Upper lobe of left lung (tissue), 6 donors: ENCODE results near the gene SBSN. TPM values are rescaled to one million over a fixed set of nuclear protein-coding genes. Genes with fewer than 3 reads are reported as not detected.
A peak's percentile ranks its signal among the peaks of the same experiment; 100 is the strongest.

ENCODE experiments used
- ATAC-seq, 2 donors: fragments of 200-7000 bp; cut with Tn5 transposase; one replicate each; pipeline ENCODE4 v1.9.1; 2022; ENCODE audit warnings: mild to moderate bottlenecking in 2 of 2, moderate library complexity in 2 of 2; ENCODE audit not compliant: low FRiP score in 2 of 2
- DNase-seq, 2 donors: peaks; one replicate each; pipeline ENCODE4 v3.0.0-alpha.2; 2019 to 2020
- H3K27ac ChIP-seq, 4 donors: fragments of 200-600 bp; sonication (generic); one replicate each; pipeline ENCODE4 v1.5.1; 2016 to 2019
- H3K27me3 ChIP-seq, 4 donors: fragments of 200-600 bp; sonication (generic); one replicate each; pipeline ENCODE4 v1.5.1; 2017 to 2019
- H3K36me3 ChIP-seq, 4 donors: fragments of 200-600 bp; sonication (generic); one replicate each; pipeline ENCODE4 v1.5.1; 2016 to 2019
- H3K4me1 ChIP-seq, 4 donors: fragments of 200-600 bp; sonication (generic); one replicate each; pipeline ENCODE4 v1.5.1; 2018 to 2019
- H3K4me3 ChIP-seq, 4 donors: fragments of 200-600 bp; sonication (generic); one replicate each; pipeline ENCODE4 v1.5.1; 2017 to 2019; ENCODE audit warnings: mild to moderate bottlenecking in 2 of 4, moderate library complexity in 1 of 4
- H3K9me3 ChIP-seq, 4 donors: fragments of 200-600 bp; sonication (generic); one replicate each; pipeline ENCODE4 v1.5.1; 2018 to 2019
- EP300 ChIP-seq, 4 donors: sonication (generic); formaldehyde crosslinking; IDR thresholded peaks; one replicate each; pipeline ENCODE4 v1.5.1; 2017; ENCODE audit warnings: antibody characterized with exemption in 4 of 4, control low read depth in 2 of 4
- POLR2A ChIP-seq, 4 donors: fragments of 450-650 bp; IDR thresholded peaks; one replicate each; pipeline ENCODE4 v1.5.1; 2016 to 2017; ENCODE audit warnings: antibody characterized with exemption in 4 of 4, mild to moderate bottlenecking in 2 of 4
- POLR2AphosphoS5 ChIP-seq, 2 donors: sonication (generic); formaldehyde crosslinking; IDR thresholded peaks; one replicate each; pipeline ENCODE4 v1.5.1; 2017; ENCODE audit warnings: antibody characterized with exemption in 2 of 2
- WGBS, 2 donors: methylation state at CpG; one replicate each; pipeline ENCODE4 v1.1.5; 2017 to 2018; 5-methylcytosine and 5-hydroxymethylcytosine counted together
- total RNA-seq, 6 donors: library from RNA; depleted of rRNA in 4 of 6; stranded (reverse); fragments of >200 nt in 4 of 6; gene quantifications; one replicate each; pipeline versions ENCODE4 v1.1.0 to v1.2.1, GENCODE V29; 2016 to 2021
- TF ChIP-seq, protein P1 (sequence below), 6 experiments: fragments of 450-650 bp in 4 of 6; fragments of 200-600 bp in 2 of 6; sonication (generic) in 2 of 6; IDR thresholded peaks; one replicate each; pipeline ENCODE4 v1.5.1; 2016 to 2019; ENCODE audit warnings: antibody characterized with exemption in 6 of 6
- donor health status: DM: no; HTN: no; CAD: no; lungs with moderate emphysema.
- donor health status: DM: no; HTN: yes; CAD: no; lungs with severe emphysema.

SBSN gene
- total RNA-seq, 6 donors from 2014 or later = not detected

- peaks cover 5 to 14% (median 12%) of the 10 kb centered on the region in 4 donors for H3K4me1 ChIP-seq
- peaks cover 0 to 18% (median 7%) of the 10 kb centered on the region in 4 donors for H3K27me3 ChIP-seq
- no peak overlapping the region for H3K4me3 ChIP-seq
- no peaks in the 10 kb centered on the region for H3K36me3 ChIP-seq
- H3K27ac ChIP-seq = no peak overlapping the region
- TF ChIP-seq POLR2AphosphoS5 (IDR thresholded peaks at IDR 0.05) (no peak), EP300 (IDR thresholded peaks at IDR 0.05) (no peak), POLR2A (IDR thresholded peaks at IDR 0.05) (no peak)
- TF ChIP-seq, protein P1, sequence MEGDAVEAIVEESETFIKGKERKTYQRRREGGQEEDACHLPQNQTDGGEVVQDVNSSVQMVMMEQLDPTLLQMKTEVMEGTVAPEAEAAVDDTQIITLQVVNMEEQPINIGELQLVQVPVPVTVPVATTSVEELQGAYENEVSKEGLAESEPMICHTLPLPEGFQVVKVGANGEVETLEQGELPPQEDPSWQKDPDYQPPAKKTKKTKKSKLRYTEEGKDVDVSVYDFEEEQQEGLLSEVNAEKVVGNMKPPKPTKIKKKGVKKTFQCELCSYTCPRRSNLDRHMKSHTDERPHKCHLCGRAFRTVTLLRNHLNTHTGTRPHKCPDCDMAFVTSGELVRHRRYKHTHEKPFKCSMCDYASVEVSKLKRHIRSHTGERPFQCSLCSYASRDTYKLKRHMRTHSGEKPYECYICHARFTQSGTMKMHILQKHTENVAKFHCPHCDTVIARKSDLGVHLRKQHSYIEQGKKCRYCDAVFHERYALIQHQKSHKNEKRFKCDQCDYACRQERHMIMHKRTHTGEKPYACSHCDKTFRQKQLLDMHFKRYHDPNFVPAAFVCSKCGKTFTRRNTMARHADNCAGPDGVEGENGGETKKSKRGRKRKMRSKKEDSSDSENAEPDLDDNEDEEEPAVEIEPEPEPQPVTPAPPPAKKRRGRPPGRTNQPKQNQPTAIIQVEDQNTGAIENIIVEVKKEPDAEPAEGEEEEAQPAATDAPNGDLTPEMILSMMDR (IDR thresholded peaks at IDR 0.05) = no peak
- WGBS, 2 donors = 60 to 71% methylated on average over 4 to 6 of the region's 6 CpGs
- H3K9me3 ChIP-seq = no peaks in the 10 kb centered on the region
- ATAC-seq = no peak
- no peak for DNase-seq
Observed at GRCh38 chr19:35560677-35561076, 32.6 kb upstream of the SBSN start.

GRCh38 chr19:35560271-35560670, 32.2 kb upstream of the SBSN start:
- ATAC-seq = no peak
- Histone ChIP-seq H3K27ac (no peak overlapping the region), H3K27me3 (peaks cover 0 to 18% (median 7%) of the 10 kb centered on the region in 4 donors), H3K4me3 (no peak overlapping the region), H3K4me1 (peaks cover 5 to 14% (median 12%) of the 10 kb centered on the region in 4 donors), H3K9me3 (no peaks in the 10 kb centered on the region), H3K36me3 (no peaks in the 10 kb centered on the region)
- WGBS, 2 donors = 89 to 92% methylated on average over 6 to 17 of the region's 18 CpGs
- DNase-seq = no peak
- TF ChIP-seq POLR2AphosphoS5 (IDR thresholded peaks at IDR 0.05) (no peak), POLR2A (IDR thresholded peaks at IDR 0.05) (no peak), EP300 (IDR thresholded peaks at IDR 0.05) (no peak)
- TF ChIP-seq, protein P1 (IDR thresholded peaks at IDR 0.05) = no peak

DNA sequence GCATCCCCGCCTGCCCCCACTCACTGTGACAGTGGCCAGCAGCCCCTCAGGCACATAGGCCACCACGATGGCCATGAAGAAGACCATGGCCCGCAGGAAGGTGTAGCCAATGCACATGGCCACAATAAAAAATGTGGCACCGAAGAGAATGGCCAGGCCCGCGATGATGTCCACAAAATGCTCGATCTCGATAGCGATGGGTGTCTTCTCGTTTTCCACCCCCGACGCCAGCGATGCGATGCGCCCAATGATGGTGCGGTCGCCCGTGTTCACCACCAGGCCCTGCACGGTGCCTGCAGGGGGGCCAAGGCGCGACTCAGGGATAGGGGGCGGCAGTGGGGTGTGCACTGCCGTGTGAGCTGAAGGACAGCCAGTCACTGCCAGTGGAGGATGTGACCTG, 31.7 kb upstream of the SBSN start:
- Histone ChIP-seq H3K36me3 (no peaks in the 10 kb centered on the region), H3K27me3 (peaks cover 0 to 18% (median 7%) of the 10 kb centered on the region in 4 donors), H3K4me3 (no peak overlapping the region), H3K4me1 (peaks cover 5 to 14% (median 12%) of the 10 kb centered on the region in 4 donors), H3K9me3 (no peaks in the 10 kb centered on the region), H3K27ac (no peak overlapping the region)
- no peak for DNase-seq
- WGBS, 2 donors = 89% methylated on average over 22 to 23 of the region's 23 CpGs
- ATAC-seq = no peak
- TF ChIP-seq POLR2AphosphoS5 (IDR thresholded peaks at IDR 0.05) = no peak
- no peak for TF ChIP-seq EP300 (IDR thresholded peaks at IDR 0.05)
- TF ChIP-seq POLR2A (IDR thresholded peaks at IDR 0.05) = no peak
- TF ChIP-seq, protein P1 (IDR thresholded peaks at IDR 0.05) = no peak

GRCh38 chr19:35559281-35559659, 31.2 kb upstream of the SBSN start:
- ATAC-seq (no peak), DNase-seq (no peak)
- WGBS, 2 donors = 52 to 56% methylated on average over 10 to 11 of the region's 11 CpGs
- H3K27me3 ChIP-seq = peaks cover 0 to 18% (median 7%) of the 10 kb centered on the region in 4 donors
- H3K27ac ChIP-seq = no peak overlapping the region
- peaks cover 5 to 14% (median 12%) of the 10 kb centered on the region in 4 donors for H3K4me1 ChIP-seq
- no peak overlapping the region for H3K4me3 ChIP-seq
- no peak for TF ChIP-seq POLR2AphosphoS5 (IDR thresholded peaks at IDR 0.05)
- H3K36me3 ChIP-seq = no peaks in the 10 kb centered on the region
- H3K9me3 ChIP-seq = no peaks in the 10 kb centered on the region

- 42 to 67% methylated on average over 20 to 29 of the region's 53 CpGs for WGBS, 2 donors
- TF ChIP-seq, protein P1 (IDR thresholded peaks at IDR 0.05) = no peak
- TF ChIP-seq POLR2A (IDR thresholded peaks at IDR 0.05) (no peak), POLR2AphosphoS5 (IDR thresholded peaks at IDR 0.05) (no peak), EP300 (IDR thresholded peaks at IDR 0.05) (no peak)
- peaks cover 0 to 18% (median 7%) of the 10 kb centered on the region in 4 donors for H3K27me3 ChIP-seq
- DNase-seq (no peak), ATAC-seq (no peak)
- peaks cover 5 to 14% (median 12%) of the 10 kb centered on the region in 4 donors for H3K4me1 ChIP-seq
- no peak overlapping the region for H3K27ac ChIP-seq
- H3K4me3 ChIP-seq = peak overlapping the region in 3 of 4 donors; percentile 40 to 53 (median 45)
- H3K36me3 ChIP-seq = no peaks in the 10 kb centered on the region
- H3K9me3 ChIP-seq = no peaks in the 10 kb centered on the region
Observed at GRCh38 chr19:35558400-35559280, 30.5 kb upstream of the SBSN start.
